ENCODE results near the gene CFAP65. TPM values are rescaled to one million over a fixed set of nuclear protein-coding genes. Genes with fewer than 3 reads are reported as not detected.
A peak's percentile ranks its signal among the peaks of the same experiment; 100 is the strongest.

The CFAP65 gene
- total RNA-seq, 1 donor from 2014 or later = not detected

GRCh38 chr2:218990612-218991011, 50.7 kb downstream of the CFAP65 start:
- H3K27me3 Mint-ChIP-seq (ENCODE audit: low read depth) = peaks cover 97% of the 10 kb centered on the region
- H3K4me1 Mint-ChIP-seq = peaks cover 11% of the 10 kb centered on the region
- H3K4me3 Mint-ChIP-seq = no peak overlapping the region
- H3K36me3 Mint-ChIP-seq = no peaks in the 10 kb centered on the region
- TF ChIP-seq, protein P1, sequence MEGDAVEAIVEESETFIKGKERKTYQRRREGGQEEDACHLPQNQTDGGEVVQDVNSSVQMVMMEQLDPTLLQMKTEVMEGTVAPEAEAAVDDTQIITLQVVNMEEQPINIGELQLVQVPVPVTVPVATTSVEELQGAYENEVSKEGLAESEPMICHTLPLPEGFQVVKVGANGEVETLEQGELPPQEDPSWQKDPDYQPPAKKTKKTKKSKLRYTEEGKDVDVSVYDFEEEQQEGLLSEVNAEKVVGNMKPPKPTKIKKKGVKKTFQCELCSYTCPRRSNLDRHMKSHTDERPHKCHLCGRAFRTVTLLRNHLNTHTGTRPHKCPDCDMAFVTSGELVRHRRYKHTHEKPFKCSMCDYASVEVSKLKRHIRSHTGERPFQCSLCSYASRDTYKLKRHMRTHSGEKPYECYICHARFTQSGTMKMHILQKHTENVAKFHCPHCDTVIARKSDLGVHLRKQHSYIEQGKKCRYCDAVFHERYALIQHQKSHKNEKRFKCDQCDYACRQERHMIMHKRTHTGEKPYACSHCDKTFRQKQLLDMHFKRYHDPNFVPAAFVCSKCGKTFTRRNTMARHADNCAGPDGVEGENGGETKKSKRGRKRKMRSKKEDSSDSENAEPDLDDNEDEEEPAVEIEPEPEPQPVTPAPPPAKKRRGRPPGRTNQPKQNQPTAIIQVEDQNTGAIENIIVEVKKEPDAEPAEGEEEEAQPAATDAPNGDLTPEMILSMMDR (IDR thresholded peaks at IDR 0.05; ENCODE audit: unreplicated experiment) = no peak
- no peak overlapping the region for H3K27ac Mint-ChIP-seq
- no peaks in the 10 kb centered on the region for H3K9me3 Mint-ChIP-seq
- no peak for DNase-seq (ENCODE audit: low spot score in 2 of 2, unreplicated experiment in 2 of 2)

- Mint-ChIP-seq H3K4me3 (no peak overlapping the region), H3K4me1 (peaks cover 14% of the 10 kb centered on the region), H3K36me3 (no peaks in the 10 kb centered on the region), H3K27me3 (ENCODE audit: low read depth) (peaks cover 94% of the 10 kb centered on the region), H3K27ac (no peak overlapping the region), H3K9me3 (no peaks in the 10 kb centered on the region)
- TF ChIP-seq, protein P1 (IDR thresholded peaks at IDR 0.05; ENCODE audit: unreplicated experiment) = no peak
- no peak for DNase-seq (ENCODE audit: low spot score in 2 of 2, unreplicated experiment in 2 of 2)
Measured at GRCh38 chr2:218990052-218990451, 51.3 kb downstream of the CFAP65 start.

DNA sequence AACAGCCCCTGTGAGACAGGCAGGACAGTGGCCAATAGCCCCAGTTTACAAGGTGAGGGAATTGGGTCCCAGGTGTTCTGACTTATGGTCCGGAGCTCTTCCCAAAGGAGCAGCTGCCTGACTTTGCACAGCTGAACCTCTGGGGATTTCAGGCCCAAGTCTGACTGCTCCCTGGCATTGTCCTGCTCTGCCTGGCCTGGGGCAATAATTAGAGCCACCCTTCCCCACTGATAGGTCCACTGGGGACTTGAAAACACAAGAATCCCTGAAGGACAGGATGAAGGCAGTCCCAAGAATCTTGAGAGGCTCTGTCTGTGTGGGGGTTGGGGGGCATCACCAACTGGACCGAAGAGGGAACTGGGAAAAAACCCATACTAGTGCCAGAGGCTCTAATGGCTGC, 52.7 kb downstream of the CFAP65 start:
- TF ChIP-seq, protein P1 (IDR thresholded peaks at IDR 0.05; ENCODE audit: unreplicated experiment) = no peak
- DNase-seq (ENCODE audit: low spot score in 2 of 2, unreplicated experiment in 2 of 2) = no peak
- Mint-ChIP-seq H3K9me3 (no peaks in the 10 kb centered on the region), H3K4me1 (peaks cover 13% of the 10 kb centered on the region), H3K27me3 (ENCODE audit: low read depth) (peaks cover 93% of the 10 kb centered on the region), H3K4me3 (no peak overlapping the region), H3K36me3 (no peaks in the 10 kb centered on the region), H3K27ac (no peak overlapping the region)

DNA sequence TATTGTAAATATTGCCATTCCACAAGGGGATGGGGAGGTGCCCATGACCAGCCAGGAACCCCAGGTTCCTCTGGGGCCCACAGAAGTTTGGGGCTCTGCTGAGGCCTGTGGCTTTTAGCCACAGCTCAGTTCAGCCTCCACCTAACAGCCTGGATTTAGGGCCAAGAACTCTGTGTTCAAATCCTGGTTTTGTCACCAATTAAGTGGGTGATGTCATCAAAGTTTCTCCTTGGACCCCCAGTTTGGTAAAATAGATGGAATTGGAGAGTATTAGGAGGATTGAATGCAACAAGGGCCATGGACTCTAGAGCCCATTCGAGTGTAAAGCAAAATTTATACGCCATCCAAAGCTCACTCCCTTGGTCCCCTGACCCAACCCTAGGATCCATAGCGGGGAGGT, 53.2 kb downstream of the CFAP65 start:
- Mint-ChIP-seq H3K4me3 (no peak overlapping the region), H3K9me3 (no peaks in the 10 kb centered on the region), H3K27ac (no peak overlapping the region), H3K36me3 (no peaks in the 10 kb centered on the region), H3K27me3 (ENCODE audit: low read depth) (peaks cover 96% of the 10 kb centered on the region), H3K4me1 (peaks cover 12% of the 10 kb centered on the region)
- TF ChIP-seq, protein P1 (IDR thresholded peaks at IDR 0.05; ENCODE audit: unreplicated experiment) = no peak
- DNase-seq (ENCODE audit: low spot score in 2 of 2, unreplicated experiment in 2 of 2) = no peak

DNA sequence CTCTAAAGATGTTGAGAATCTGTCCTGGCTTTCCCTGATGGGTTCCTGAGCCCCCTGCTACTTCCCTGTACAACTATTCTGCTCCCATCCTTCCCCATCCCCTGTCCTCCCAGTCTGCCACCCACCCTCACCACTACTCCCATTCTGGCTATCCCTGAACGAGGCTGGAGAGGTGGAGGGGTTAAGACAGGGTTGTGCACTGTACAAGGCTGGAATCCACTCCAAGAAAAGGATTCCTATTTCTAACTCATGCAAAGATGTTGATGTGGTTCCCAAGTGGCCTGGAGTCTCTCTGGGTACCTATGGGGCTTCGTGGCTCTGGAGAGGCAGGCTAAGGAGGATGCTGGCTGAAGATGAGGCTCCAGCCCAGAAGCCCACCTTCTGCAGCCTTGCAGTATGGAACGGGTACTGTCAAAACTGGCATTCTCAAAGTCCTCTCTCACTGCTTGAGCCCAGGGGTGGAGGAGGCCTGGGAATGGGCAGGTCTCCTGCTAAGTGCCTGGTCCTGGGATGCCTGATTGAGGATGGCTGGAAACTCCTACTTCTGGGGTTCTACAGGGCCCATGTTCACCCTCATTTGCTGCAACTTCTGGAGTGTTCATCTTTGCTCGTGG, 55.1 kb downstream of the CFAP65 start:
- H3K27me3 Mint-ChIP-seq (ENCODE audit: low read depth) = peaks cover 95% of the 10 kb centered on the region
- H3K27ac Mint-ChIP-seq = no peak overlapping the region
- peaks cover 21% of the 10 kb centered on the region for H3K4me1 Mint-ChIP-seq
- no peak for DNase-seq (ENCODE audit: low spot score in 2 of 2, unreplicated experiment in 2 of 2)
- H3K4me3 Mint-ChIP-seq = peak overlapping the region; percentile 43
- no peaks in the 10 kb centered on the region for H3K36me3 Mint-ChIP-seq
- TF ChIP-seq, protein P1 (IDR thresholded peaks at IDR 0.05; ENCODE audit: unreplicated experiment) = no peak
- H3K9me3 Mint-ChIP-seq = no peaks in the 10 kb centered on the region
